GM21786 (cell line): ENCODE data around the gene EVC2.

Source experiments
- ATAC-seq: cut with Tn5 transposase; IDR thresholded peaks from one replicate; pipeline ENCODE4 v1.9.1; 2021; ENCODE audit not compliant: unreplicated experiment

EVC2 gene

DNA sequence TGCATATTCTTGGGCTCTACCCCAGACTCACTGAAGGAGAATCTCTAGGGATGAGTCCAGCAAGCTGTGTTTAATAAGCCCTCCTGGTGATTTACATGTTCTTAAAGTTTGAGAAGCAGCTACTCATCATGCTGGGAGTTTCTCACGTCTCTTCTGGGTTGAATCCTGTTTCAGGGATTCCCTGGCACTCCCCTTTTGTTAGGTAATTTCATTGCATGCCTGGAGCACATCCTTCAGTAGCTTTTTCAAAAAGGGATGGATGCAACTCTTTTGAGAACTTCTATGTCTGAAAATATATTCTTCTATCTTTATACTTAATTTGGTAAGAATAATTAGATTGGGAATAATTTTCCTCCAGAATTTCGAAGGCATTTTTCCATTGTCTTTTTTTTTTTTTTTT lies 7.0 kb upstream of the EVC2 start:
- no peak for ATAC-seq

DNA sequence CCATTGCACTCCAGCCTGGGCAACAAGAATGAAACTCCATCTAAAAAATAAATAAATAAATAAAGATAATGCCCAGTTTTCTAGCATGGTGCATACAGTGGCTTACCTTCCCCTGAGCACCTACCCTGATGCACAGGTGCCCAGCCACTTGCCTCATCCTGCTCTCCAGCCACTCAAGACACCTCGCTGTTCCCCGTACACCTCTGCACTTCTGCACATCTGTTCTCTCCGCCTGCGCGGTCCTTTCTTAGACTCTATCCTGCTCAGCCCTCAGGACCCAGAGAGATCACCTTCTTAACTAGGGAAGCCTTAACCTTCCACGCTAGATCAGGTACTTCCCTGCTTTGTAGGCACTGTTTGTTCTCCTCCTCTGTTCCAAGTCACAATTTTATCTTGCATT lies 5.5 kb upstream of the EVC2 start:
- no peak for ATAC-seq

DNA sequence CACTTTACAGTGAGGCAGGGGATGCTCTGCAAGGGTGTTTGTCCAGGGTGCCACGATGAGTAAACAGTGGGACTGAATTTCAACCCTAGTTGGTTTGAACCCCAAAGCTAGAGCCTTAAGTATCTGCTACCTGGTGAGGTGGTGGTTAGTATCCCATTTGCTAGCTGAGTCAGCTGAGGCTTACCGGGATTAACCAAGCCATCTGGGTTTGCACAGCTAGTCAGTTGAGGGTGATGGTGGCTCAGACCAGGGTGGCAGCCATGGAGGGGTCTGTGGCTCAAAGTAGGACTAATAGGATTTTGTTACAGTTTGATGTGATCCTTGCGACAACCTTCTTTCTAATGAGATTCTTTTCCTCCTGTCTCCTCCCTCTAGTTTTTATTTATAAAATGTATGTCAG lies 4.6 kb upstream of the EVC2 start:
- no peak for ATAC-seq

DNA sequence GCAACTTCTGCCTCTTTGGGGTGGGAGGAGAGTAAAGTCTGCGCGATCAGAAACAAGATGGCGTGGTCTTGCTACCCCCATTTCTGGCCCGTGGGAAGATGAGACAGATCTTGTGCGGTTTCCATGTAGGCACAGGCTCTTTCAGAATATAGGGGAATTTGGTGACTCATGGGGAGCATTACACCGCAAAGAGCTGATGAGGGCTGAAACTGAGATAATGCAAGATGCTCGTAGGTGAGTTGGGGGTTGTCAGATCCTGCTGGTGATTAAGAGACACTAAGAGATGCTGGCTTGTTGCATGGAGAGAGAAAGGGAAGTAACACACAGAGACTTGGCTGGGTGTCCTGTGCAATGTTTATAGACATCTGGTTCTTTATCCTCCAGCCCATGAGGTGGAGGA lies 4.2 kb upstream of the EVC2 start:
- no peak for ATAC-seq

DNA sequence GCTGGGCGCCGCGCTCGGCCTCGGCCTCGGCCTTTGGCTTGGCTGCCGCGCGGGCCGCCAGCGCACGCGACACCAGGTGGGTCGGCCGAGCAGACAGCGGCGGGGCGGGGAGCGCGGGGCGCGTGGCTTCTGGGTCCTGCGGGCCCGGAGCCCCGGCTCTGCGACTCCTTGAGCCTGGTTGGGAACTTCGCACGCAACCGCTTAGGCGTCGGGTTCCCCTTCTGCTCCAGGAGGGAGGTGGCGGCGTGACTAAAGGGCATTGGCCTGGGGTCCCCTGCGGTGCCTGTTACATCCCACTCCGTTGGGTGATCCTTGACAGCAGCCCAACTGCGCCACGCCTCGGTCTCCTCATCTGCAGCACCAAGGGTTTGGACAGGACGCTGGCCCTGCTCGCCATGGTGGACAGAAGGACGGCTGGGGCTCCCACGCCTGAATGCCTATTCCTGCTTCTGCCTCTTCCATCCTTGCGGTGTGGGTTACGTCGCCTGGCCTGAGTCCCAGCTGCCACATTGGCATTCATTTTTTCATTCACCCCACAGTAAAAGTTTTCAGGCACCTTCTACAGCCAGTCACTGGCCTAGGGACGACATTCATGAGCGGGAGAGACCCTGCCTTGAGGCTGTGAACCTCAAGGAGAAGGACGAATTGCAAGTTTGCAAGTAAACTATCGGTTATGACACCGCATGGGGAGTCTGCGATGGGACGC lies 3.3 kb upstream of the EVC2 start:
- no peak for ATAC-seq

DNA sequence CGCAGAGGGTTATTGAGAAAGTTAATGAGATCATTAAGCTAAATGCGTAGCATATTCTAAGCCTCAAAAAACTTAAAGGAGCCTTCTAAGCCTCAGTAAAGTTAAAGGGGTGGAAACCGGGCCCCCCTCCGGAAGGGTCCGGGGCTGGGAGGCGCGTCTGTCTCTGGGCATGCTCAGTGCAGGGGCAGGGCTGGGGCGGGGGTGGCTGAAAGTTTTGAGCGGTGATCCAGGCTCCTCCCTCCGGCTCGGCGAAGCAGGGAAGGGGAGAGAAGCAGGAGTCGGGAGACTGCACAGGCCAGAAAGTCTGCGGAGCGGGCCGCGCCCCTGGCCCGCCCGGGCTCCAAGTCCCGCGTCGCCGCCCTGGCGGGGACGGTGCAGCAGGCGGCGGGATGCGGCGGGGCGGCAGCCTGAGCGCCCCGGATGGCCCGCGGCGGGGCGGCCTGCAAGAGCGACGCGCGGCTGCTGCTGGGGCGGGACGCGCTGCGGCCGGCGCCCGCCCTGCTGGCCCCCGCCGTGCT lies 2.7 kb upstream of the EVC2 start, which contains the start of gene EVC:
Gene EVC (plus strand): TSS at position 241 of the 518 bp plus-strand sequence. CDS start 180 bp downstream, at position 421.
- ATAC-seq: no peak

DNA sequence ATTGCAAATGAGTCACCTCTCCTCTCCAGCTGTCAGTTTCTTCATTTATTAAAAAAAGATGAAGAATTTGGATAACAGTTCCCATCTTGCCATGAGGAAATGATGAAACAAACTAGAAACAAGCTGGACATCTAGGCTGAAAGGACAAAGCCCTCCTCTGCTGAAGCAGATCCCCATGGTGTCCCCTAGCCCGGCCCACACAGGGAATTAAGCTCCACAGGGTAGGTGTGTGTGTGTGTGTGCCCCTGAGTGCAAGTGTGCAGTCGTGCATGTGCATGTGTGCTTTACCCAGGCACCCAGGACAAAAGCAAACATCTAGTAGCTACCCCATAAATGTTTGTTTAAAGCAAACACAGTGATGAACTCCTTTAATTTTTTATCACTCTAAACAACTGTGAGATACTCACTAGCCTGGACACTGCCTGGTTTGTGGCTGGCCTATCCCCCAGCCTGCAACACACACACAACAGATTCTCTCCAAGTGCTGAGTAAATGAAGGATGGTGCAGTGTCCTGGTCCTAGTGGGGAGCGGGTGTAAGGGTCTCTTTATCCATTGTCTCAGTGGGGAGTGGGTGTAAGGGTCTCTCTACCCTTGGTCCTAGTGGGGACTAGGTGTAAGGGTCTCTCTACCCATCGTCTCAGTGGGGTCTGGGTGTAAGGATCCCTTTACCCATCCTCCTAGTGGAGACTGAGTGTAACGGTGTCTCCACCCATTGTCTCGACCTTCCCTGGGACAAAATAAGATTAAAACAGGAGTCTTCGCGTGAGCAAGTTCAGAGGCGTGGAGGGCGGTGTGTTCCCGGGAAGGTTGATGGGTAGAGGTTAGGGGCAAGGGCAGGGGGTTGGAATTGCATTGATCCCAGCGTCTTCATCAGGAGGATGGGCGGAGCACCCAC lies 2.0 kb upstream of the EVC2 start:
- no peak for ATAC-seq

DNA sequence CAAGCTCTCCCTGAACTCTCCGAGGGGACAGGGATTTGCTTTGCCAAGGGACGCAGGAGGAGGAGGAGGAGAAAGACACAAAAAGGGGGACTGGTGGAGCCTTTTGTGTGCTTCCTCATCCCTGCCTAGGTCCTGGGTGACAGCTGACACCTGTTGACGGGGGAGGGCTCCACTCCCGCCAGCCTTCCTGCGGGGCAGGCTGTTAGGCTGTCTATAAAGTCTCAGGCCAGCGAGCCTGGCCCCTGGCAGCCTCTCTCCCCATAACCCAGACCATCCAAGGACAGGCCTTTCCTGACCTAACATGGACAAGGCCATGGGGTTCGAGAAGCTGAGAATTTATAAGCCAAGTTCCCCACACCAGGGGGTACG lies 832 bp upstream of the EVC2 start:
- no peak for ATAC-seq

DNA sequence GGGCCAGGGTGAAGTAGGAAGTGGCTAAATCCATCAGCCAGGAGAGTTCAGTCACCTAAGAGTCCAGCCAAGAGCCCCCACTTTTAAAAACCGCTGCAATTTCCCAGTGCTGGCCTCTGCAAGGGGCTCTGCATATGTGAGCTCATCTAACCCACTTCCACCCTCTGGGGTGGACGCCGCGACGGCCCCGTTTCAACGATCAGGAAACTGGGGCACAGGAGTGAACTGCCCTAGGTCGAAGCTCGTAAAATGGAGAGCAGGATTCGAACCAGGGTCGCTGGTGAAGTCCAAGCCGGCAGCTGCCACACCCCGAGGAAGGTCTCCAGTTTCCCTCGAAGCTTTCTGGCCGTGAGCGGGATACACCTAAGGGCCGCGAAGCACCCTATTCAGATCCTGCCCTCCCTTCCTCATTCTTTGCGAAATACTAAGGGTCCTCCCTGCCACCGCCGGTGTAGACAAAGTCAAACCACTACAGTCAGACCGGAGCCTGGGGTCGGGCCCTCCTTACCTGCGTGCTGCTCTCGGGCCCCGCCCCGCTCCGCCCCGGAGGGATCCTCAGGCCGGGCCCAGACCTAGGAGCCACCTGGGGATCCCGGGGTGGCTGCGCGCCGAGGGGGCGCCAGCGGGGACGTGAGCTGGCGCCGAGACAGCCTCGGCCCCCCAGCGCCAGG lies 446 bp downstream of the EVC2 start:
- no peak for ATAC-seq

DNA sequence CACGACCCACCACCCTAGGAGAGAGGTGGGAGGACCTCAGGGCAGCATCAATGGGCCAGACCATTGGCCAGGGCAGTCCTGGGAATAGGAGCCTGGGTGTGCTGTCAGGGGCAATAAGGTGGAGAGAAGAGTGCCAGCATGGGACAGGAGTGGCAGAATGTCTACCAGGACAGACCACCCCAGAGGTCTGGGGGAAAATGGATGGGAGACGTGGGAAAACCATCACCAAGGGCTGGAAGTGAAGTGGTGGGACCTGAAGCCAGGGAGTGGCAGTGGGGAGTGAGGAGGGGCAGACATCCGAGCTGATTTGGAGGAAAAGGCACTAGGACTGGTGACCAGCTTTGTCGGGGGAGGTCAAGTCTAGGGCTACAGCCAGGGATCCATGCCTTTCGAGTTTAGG lies 993 bp downstream of the EVC2 start:
- no peak for ATAC-seq

DNA sequence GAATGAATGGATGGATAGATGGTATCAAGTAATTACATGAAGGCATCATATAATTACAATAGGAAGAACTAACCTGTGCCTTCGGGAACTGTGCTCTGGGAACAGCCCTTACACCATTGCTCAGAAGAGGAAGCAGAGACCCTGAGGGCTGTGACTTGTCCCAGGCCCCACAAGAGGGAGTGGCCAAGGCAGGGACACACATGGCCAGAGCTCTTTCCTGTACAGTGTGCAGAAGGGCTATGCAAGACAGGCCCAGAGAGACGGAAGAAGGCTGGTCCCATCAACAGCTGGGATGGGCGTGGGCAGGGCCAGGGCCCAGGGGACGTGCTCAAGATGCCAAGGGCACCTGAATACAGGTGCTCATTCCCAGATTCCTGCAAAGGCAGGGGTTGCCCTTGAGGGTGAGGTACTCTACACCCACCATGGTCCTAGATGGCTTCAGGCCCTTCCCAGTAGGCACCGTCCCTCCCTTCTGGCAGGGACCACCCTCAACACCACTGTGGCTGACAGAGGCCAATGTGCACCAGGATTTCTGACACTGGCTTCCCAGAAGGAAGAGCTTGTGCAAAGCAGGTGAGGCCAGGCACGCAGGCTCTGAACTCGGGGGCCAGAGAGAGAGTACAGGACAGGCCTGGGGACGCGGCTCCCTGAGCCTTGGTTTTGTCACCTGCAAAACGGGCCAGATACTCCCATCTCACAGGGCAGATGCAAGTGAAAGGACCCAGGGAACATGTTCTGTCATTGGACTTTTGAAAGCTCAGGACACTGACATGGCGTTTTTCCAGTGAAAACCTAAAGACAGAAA lies 1.7 kb downstream of the EVC2 start:
- no peak for ATAC-seq

DNA sequence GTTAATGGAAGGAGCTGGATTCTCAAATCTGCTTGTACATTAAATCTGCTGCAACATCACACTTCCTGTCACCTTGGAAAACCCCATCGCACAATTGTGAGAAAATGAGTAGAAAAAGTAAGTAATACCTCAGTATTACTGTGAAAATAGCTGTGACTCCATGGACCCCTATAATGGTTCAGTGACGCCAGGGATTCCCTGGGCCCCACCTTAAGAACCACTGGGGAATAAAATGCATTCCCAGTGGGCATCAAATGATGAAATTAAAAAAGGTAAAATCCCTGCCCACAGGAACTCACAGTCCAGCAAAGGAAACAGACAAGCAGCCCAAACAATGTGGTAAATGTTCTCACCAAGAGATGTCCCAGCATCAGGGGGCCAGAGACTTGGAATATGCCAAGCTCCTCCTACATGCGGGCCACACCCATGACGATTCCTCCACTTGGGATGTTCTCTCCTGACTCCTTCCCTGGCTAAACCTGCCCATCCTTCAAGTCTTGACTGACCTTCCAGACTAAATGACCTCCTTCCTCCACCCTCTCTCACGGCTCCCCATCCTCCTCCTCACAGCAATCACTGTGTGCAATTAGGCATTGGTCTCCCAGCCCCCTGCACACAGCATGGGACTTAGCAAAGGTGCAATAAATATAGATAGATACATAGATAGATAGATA lies 2.6 kb downstream of the EVC2 start:
- ATAC-seq: no peak

DNA sequence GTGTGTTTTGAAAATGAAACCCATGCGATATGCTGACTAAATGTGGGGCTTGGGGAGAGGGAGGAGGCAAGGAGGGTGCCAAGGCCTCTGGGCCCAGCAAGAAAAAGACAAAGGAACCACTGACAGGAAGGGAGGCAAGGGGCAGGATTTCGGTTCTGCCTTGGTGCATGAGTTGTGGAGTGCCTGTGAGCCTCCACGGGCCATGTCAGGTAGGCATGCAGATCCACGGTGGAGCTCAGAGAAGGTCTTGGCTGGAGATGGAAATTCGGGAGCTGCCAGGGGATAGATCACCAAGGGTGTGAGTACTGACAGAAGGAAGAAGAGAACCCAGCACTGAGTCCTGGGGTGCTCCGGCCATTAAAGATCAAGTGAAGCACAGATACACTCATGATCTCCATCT lies 4.1 kb downstream of the EVC2 start:
- no peak for ATAC-seq

DNA sequence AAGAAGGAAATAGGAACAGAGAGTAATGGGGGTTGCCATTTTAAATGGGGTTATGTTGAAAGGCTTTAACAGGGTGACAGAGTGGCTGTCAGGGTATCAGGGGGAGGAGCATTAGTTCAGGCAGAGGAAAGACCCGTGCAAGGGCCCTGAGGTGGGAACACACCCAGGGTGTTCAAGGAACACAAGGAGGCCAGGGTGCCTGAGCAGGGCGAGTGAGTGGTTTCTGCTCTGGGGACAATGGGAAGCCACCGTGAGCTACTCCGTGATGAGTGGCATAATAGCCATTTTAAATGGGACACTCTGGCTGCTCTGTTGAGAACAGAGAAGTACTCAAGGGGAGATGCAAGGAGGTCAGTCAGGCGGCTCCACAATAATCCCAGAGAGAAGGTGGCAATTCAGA lies 4.5 kb downstream of the EVC2 start:
- ATAC-seq: no peak

DNA sequence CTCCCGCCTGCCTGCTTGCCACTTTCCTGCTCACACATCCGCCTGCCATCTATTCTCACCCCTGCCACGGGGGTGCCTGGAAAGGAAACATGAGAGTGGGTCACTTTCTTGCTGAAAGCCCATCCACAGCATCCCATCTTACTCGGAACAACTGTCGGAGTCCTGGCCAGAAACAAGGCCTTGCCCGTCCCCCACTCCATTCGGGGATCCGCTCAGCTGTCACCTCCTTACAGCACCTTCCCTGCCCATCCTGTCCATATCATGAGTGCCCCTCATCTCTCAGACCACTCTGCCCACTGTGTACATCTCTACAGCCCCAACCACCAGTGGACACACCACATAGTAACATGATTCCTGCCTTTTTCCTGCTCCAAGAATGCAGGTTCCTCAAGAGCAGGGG lies 6.4 kb downstream of the EVC2 start:
- ATAC-seq: no peak

DNA sequence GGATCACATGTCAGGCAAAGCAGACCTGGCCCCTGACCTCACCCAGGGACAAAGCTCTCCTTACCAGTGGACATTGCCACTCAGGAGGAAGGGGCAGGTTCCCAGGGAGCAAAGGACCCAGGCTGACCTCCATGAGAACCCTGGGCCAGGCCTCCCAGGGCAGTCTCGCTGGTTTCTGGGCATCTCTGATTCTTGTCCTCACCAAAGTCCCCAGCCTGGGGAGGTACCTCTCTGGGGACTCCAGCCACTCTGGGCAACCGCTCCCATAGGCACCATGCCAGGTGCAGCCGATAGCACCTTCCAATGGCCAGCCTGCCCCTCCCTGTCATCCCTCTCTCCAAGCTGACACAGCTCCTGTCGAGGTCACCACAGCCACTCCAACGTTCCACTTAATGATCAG lies 7.9 kb downstream of the EVC2 start:
- ATAC-seq: no peak

DNA sequence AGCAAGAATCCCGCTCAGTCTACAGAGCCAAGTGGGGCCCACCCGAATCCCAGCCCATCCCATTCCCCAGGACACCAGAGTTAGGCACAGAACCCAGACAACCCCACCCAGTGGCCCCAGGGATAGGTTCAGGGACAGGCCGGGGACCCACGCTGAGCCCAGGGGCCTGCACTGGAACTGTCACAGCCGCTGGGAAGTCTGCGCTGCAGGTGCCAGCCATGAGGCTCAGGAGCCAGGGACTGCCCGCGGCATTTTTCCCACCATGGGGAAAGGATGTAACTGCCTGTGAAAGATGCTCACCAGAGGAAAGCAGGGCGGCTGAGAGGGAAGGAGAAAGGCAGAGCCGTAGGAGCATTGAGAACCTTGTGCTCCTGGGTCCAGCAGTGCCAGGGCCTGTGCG lies 12.0 kb downstream of the EVC2 start:
- no peak for ATAC-seq

DNA sequence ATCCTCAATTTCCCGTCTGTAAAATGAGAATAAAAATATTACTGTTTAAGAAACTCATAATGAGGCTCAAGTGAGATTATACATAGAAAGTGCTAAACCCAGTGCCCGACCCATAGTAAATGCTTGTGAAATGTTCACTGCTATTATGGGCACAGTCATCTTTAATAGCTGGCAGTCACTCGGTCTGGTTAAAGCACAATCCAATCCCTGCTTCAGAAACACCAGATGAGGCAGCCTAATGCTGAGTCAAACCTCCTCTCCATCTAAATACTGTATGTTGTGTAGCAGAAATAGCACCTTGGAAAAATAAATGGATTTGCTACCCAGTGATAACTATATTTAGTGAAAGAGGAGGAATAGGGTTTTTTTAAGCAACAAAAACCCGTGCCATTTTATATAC lies 14.5 kb downstream of the EVC2 start:
- no peak for ATAC-seq

DNA sequence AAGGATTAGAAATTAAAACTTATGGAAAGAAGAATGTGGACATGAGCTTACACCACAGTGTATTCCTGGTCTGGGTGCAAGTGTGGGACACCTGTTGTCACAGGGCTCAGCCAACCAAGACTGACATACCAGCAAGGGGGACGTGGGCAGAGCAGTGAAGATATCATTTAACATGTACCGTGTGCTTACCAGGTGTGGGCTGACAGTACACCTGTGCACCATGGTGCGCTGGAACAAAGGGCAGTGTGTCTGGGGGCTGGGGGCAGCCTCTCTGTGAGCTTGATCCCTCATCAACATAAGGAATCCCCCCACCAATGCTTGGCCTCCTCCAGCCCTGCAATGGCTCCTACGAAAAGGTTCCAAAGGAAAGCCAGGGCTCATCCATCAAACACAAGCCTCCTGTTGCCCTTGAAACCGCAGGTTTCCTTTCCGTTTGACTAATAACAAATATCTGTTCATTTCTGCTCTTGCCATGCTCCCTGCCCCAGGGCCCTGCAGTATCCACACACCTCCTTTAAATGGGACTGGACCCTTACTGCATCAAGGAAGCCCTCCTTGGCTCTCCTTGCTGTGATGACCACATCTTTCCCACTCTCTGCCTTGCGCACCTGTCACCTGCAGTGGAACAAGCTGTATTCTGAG lies 16.7 kb downstream of the EVC2 start:
- no peak for ATAC-seq

DNA sequence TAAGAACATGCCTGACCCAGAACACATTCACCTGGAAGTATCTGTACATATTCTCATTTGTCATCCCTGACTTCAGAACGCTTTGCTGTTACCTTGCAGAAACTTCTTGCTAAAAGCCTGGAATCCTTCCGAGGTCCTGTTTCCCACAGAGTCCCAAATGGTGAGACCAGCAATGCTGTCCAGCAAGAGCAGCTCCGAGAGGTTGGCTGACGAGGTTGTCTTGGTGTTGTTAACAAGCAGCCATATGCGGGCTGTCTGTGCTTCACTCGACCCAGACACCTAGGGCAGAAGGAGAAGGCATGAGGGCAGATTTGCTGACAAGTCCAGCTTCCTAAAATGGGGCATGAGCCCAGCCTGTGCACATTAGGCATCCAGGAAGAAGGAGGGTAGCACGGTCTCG lies 19.3 kb downstream of the EVC2 start:
- ATAC-seq: no peak
